Suprapubic skin (tissue), 3 donors: Measurements from ENCODE around the gene SEMA3C.

Experiments used
- CTCF ChIP-seq, 2 donors: fragments of 200-600 bp in 1 of 2; fragments of 450-650 bp in 1 of 2; sonication (generic) in 1 of 2; IDR thresholded peaks; one replicate each; pipeline ENCODE4 v1.5.1; 2016 to 2019; ENCODE audit warnings: antibody characterized with exemption in 2 of 2, mild to moderate bottlenecking in 1 of 2, moderate library complexity in 1 of 2
- POLR2AphosphoS5 ChIP-seq, 3 donors: sonication (generic); formaldehyde crosslinking; IDR thresholded peaks; one replicate each; pipeline ENCODE4 v1.6.1; 2017; ENCODE audit warnings: antibody characterized with exemption in 3 of 3

- TF ChIP-seq CTCF (IDR thresholded peaks at IDR 0.05) (no peak), POLR2AphosphoS5 (IDR thresholded peaks at IDR 0.05) (no peak)
These were observed 152.1 kb downstream of the SEMA3C start for GRCh38 chr7:80766724-80767123.
